EH (cell line): ENCODE measurements around the gene OTOS.

ENCODE experiments used
- DNase-seq: peaks from one replicate; pipeline ENCODE4 v3.0.0-alpha.2; 2015; ENCODE audit warnings: low read depth

OTOS gene

DNA sequence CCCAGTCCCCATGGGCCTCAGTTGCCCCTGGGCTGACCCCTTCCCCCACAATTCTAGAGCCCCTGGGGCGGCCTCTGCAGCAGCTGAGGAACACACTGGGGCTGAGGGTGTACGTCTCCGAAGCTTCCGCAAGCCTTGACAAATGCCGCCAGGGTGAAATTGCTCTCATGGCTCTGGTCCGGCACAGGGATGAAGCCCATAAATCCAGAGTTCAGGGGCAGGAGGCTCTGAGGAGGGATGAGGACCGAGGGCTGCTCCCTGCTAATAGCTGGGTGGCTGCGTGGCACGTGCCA lies 27.1 kb upstream of the OTOS start:
- no peak for DNase-seq

DNA sequence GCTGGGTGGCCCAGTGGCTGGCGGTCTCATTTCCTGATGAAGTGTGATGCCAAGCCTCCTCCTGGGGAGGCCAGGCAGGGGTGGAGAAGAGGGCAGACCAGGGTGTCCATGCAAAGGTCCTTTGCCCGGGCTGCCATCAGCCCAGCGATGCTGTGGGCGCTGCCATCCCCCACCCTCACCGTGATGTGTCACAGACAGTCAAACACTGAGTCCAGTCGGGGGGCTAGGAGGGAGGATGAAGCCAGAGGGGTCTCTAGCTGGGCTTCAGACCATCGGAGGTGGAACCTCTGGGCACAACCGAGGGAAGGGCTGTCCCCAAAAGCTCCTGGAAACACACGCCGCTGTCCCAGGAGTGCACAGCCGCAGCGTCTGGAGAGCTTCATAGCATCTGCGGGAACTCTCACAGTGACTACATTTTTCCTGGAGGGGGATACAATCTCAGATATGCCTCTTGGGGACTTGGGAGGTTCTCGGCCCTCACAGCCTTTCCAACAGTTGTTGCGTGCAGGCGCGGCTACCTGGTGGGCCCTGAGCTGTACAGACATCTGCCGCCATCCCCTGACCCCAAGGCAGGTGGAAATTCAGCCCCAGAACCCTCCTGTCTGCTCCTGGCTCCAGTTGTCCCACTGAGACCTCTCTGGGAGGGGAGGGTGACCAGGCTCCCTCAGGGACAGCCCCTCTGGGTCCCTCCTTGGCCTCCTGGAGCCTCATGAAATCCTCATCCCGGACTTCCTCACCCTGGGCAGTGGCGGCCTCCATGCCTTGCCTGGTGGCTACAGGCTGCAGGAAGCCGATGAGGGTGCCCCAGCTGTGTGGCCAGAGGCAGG lies 26.5 kb upstream of the OTOS start:
- no peak for DNase-seq

DNA sequence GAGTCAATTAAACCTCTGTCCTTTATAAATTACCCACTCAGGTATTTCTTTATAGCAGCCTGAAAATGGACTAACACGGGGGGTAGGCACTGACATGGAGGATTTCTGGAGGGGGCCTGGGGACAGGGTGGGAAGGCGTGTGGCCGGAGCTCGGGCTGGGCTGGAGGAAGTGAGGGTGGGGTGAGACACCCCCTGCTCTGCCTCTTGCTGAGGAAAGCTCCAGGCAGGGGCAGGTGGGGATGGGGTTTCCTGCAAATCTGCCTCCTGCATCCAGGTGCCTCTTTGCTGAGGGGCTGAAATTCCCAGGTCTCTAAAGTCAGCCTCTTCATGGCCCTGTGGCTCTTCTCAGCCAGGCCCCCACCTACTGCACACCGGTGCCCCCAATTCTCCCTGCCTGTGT lies 25.7 kb upstream of the OTOS start:
- DNase-seq: no peak

DNA sequence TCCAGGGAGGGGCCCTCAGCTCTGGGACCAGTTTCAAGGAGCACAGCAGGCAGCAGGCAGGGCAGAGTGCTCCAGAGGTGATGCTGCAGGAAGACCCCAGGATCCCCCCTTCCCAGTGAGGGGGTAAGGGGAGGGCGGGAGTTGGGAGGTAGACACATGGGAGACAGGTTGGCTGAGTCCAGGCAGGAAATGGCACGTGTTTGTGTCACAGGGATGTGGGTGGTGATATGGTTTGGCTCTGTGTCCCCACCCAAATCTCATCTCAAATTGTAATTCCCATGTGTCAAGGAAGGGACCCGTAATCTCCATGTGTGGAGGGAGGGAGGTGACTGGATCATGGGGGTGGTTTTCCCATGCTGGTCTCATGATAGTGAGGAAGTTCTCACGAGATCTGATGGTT lies 25.2 kb upstream of the OTOS start:
- no peak for DNase-seq

DNA sequence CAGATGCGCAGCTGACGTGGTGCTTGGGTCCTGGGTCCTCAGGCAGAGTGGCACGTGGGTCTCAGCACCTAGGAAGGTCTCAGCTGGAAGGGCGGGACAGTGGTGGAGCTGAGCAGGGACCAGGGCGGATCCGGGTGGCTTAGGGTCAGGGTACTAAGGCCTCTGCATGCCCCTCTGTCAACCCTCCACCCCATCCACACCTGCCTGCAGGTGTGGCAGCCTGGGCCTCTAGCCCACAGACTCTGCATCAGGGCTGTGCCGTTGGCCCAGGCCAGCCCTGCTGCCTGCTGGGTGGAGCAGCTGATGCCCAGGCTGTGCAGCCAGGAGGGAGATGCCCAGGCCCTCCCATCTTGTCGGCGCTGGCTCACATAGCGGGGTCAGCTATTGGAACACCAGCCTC lies 24.6 kb upstream of the OTOS start:
- DNase-seq: no peak

DNA sequence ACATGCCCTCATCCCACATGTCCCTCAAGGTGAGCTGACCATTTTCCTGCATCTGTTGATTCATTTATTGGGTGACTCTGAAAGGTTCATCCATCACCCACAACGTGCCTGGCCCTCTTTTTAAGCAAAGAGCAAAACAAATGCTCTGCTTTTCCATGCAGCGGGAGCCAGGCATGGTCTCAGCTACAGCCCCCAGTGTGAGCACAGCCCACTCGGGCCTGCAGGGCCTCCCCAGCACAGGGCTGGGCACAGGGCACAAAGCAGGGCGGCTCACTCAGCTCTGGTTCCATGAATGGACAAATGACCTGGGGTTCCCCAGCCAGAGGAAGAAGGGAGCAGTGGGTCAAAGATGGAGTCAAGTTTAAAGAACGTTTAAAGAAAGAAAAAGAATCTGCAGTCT lies 24.1 kb upstream of the OTOS start:
- no peak for DNase-seq

DNA sequence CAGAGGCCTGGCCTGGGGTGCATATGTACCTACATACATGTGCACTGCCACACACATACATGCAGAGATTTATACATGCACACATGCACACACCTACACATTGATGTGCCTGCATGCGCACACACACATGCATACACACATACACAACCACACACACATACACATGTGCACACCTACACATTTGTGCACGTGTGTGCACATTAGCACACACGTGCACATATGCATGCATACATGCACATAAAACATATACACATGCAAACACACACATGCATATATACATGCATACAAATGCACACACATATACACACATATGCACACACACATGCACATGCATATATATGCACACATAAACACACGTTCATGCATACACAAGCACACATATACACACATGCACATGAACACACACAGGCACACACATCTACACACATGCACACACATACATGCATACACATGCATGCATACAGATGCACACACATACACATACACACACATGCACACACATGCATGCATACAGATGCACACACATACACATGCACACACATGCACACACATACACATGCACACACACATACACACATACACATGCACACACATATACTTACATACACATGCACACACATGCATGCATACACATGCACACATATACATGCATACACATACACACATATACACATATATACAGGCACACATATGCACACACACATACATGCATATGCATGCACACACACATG lies 23.6 kb upstream of the OTOS start:
- no peak for DNase-seq

DNA sequence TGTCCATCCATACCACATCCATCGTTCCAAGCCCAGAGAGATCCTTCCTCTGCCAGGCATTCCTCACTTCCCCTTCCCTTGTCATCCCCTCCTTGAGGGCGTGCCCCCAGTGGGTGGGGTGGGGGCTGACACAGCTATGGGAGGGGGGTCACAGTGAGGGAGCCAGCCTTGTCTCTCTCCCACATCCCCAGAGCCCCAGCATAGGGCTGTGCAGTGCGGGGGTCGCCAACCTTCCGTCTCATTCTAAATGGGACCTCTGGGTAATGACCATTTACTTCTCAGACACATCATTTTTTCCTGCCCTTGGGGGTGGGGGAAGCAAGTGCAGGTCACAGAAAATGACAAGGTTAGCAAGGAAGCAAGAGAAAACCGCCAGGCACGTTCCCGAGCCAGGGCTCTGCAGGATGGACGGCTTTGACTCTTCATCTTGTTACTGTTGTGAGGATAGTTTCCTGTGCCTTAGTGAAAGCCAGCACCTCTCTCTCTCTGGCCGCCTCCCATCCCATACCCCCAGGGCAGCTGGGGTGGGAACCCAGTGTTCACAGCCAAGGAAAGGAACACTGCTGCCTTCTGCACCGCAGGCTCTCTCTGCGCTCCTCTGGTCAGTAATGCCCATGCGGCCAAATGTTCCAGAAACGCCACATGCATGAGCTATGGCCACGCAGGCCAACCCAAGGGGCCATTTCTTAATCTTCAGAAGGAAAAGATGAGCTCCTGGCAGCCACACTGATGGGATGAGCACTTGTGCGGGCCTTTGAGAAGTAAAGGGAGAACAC lies 22.7 kb upstream of the OTOS start:
- no peak for DNase-seq

DNA sequence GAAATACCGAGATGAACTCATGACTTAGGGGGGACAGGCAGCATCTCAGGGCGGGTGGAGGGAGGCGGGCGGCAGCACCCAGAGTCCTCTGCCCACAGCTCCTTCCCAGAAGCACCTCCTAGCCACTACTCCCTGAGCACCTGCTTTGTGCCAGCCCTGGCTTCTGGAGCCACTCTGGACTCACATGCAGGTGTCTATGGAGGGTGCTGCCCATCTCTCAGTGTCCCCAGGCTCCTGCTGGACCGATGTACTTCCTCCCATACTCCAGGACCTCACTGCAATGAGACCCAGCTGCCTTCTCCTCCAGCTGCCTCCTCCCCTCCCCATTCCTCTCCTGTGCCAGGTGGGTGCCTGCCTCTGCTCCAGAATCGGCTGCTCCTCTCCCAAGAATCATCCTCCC lies 22.1 kb upstream of the OTOS start:
- no peak for DNase-seq

DNA sequence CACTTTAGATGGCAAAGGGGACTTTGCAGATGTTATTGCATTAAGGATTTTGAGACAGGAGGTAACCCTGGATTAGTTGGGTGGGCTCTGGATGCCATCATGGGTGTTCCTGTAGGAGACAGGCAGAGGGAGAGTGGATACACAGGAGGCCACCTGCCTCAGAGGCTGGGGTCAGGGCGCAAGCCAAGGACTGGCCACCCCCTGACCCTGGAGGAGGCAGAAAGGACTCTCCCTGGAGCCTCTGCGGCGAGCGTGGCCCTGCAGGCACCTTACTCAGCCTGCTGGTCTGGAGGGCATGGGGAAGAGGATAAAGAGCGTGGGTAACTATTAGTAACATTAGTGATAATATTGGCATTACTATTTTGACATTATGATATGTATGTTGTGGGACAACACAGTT lies 21.6 kb upstream of the OTOS start:
- no peak for DNase-seq

DNA sequence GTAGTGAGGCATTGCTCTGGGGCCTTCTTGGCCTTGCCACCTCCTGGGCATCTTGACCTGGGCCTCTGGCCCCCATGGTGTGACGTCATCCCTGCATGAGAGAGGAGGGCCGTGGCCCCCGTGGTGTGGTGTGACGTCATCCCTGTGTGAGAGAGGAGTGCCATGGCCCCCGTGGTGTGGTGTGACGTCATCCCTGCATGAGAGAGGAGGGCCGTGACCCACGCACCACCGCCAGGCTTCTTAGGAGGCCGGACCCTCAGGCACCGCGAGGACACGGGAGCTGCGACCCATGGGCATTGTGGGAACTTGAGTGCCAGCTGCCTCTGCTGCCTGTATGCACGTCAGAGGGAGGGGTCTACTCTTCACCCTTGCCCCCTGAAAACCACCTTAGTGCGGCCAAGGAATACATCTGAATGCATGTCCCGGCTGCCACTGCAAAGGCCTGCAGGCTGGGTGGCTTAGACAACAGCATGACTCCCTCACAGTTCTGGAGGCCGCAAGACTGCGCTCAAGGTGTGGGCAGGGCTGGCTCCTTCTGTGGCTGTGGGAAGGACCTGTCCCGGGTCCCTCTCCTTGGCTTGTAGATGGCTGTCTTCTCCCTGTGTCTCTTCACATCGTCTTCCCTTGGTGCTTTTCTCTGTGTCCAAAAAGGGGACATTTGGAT lies 20.8 kb upstream of the OTOS start:
- DNase-seq: no peak

DNA sequence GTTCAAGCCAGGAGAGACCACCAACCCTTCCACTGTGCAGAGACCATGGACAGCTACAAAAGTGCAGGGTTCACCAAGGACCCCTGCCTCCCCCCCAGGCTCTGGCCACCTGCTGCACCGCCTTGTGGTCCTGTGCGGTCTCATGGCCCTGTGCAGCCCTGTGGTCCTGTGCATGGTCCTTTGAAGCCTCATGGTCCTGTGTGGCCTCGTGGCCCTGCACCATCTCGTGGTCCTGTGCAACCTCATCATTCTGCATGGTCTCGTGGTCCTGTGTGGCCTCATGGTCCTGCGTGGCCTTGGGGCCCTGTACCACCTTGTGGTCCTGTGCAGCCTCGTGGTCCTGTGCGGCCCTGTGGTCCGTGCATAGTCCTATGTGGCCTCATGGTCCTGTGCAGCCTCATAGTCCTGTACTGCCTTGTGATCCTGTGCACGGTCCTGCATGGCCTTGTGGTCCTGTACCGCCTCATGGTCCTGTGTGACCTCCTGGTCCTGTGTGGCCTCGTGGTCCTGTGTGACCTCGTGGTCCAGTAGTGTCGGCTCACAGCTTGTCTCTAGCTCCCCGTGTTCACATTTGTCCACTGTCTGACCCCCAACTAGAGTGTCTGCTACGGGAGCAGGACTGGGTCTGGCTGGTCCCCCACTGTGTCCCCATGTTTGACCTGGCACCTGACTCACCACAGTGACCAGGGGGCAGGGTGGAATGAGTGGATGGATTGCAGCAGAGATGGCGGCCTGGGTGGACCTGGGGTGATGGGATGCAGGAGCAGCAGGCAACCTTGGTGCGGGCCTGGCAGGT lies 20.0 kb upstream of the OTOS start:
- DNase-seq: no peak

DNA sequence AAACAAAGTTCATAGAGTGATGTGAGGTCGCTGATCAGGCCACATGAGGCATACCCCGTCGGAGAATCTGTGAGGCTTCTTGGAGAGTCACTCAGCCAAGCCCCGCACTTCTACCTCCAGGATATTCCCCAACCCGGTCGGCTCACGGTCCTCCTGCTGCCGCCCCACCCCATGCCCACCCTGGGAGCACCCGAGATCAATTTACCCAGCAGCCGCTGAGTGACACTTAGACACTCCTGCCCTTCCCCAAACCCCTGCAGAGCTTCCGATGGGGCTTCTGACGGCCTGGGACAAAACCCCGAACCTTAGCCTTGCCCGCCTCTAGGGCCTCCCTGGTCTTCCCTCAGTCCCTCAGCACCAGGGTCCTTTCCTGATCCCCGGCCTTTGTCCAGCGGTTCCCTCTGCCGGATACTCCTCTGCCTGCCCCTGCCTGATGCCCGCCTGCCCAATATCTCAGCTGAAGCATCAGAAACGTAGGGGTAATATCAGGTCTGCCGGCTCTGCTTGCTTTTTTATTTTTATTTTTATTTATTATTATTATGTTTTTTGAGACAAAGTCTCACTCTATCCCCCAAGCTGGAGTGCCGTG lies 18.9 kb upstream of the OTOS start:
- DNase-seq: no peak

DNA sequence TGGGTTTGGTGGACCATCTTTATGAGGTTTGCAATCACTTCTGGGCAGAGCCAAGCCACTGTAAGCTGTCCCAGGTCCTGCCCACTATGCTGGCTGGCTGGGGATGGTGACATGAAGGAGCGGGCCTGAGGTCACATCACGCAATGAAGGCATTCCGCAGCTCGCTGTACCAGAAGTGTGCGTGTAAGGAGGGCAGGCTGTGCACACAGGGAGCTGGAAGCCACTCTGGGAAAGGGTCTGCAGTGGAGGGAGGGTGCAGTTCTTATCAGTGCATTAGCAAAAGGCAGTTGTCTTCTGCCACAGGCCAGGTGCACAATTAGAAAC lies 16.7 kb upstream of the OTOS start:
- no peak for DNase-seq

DNA sequence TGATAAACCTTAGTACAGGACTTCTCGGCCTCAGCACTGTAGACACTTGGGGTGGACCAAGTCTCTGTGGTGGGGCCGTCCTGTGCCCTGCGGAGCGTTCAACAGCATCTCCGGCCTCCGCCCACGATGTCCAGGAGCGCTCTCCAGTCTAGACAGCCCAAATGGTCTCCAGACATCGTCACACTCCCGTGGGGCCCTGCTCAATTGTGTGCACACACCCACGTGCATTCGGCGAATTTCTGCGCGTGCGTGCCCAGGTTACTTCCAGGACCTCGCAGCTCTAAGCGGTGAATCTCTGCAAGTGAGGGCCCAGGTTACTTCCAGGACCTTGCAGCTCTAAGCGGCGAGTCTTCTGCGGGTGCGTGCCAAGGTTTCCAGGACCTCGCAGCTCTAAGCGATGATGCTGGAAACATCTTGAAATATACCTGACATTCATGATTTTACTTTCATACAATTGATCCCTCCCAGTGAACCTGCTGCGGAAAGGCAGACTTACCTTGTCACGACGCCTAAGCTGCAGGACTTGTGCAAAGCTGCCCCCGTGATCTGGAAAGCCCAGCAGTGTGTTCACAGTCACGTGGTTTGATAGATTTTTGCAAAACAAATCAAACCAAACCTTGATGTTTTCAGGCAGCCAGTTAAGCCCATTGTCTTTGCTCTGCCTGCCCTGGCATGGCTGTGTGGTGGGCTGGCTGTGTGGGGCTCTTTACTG lies 16.1 kb upstream of the OTOS start:
- no peak for DNase-seq

DNA sequence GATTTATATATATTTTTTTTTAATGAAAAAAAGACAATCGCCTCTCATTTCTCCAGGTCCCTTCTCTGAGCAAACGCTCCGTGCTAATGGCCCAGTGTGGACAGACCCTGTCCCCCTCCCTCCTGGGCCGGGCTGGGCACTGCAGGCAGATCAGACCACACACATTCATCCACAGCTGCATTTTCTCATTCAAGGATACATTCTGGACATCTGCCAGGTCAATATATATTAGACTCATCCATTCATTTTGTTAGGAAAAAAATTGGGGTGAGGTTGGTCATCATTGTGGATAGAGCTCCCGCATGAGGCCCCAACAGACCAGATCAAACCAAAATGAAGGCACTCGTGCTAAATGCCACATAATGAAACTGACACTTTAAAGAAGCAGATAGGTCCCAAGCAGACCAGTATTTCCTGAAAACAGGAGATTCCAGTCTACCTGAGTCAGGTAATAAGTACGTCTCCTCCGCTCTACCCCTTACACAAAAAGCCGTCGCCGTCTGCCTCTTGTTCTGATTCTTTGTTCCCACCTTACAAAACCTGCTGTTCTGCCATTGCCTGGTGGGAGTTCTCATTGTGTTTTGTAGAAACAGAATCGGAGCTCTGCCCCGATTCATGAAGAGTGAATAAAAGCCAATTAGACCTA lies 15.4 kb upstream of the OTOS start:
- DNase-seq: no peak

DNA sequence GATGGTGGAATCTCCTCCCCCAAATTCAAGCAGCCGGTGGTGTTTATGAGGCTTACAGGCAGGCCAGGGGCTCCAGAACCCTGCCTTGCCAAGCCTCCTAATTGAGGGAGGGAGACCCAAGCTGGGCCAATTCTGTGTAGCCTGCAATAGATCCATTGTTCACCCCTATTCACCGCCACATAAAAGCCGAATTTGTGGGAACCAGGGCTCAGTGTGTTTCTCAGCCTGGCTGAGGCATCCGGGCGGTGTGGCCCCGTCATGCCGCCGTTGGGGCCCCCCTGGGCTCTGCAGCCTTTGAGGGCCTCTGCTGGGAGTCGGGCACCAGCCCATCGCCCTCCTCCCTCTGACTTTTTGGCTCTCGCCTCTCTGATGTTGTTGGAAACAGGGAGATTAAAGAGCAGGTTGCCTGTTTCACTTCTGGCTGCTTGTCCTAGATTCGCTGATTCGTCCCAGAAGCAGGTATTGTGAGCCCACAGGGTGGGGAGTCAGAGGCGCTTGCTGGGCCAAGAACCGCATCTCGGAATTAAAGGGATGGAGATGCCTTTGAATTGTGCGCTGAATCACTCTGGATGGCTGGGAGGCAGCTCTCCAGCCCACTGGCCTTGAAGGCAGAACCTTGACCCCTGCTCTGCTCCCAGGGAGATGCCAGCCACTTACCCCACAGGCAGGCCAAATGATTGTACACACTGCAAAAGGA lies 14.7 kb upstream of the OTOS start:
- DNase-seq: no peak

DNA sequence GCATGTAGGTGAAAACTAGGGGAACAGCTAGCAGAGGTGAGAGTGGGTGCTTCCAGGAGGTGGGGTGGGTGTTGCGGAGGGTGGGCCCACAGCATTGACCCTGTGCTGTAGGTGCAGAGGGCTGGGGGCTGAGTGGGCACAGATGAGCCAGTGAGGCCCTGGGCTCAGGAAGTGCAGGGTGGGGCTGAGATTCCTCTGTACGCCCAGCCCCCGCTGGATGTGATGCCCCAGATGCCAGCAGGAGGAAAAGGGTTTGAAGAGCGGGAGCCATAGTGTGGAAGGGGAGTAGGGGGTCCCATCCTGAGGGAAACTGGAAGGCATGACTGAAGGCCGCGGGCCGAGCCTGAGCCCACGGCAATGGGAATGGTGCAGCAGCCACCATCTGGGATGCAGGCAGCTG lies 14.1 kb upstream of the OTOS start:
- no peak for DNase-seq

DNA sequence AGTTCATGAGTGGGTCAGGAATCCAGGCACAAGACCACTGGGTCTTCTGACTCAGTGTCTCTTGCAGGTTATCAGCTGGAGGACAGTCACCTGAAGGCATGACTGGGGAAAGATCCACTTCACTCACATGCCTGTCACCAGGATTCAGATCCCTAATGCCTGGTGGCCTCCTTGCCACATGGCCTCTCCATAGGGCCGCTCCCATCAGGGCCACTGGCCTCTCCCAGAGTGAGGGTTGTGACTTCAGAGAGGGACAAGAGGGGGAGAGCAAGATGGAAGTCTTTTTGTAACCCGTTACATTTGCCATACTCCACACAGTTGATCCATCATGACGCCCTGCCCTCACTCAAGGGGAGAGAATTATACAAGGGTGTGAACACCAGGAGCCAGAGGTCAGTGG lies 13.0 kb upstream of the OTOS start:
- no peak for DNase-seq
